ENCODE data around the gene ACSL5. TPM values are rescaled to one million over a fixed set of nuclear protein-coding genes. Genes with fewer than 3 reads are reported as not detected.
A peak's percentile ranks its signal among the peaks of the same experiment; 100 is the strongest.
"Not testable (repeated sequence)": the region's sequence is repeated elsewhere in the genome, so short reads cannot be mapped to it uniquely, and the experiment has no call there.

The ACSL5 gene
- total and polyA plus RNA-seq, 9 donors = 7.9 to 34.2 (median 20.6) TPM

DNA sequence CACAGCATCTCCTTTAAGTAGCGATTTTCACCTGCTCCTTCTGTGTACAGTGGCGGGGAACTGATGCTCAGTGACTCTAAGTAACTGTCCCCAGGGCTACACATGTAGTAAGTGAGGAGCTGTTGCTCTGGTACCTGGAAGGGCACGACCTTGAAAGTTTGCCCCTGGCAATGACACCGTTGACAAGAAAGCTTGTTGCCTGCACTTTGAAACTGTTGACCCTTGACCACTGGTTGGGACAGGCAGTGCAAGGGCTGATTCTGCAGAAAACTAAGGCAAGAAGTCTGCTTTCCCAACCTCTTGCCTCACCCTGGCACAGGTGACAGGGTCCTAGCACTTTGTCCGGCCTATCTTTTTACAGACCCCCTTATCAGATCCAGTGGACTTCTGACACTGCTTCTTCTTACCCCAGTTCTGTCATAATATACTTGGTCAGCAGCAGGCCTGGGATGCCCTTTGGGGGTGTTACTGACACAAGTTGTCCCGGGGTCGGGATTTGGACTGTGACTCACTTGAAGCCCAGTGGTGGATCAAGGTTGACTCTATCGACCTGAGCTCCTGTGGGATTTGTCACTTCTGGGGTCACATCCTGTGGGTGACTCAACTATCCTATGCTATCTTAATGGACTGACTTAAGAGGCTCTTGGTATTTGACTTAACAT is 5.8 kb downstream of the ACSL5 start:
- no peaks in the 10 kb centered on the region for H3K36me3 ChIP-seq
- H3K27me3 ChIP-seq = no peaks in the 10 kb centered on the region
- intact Hi-C loops (cut with DNase I) = no loop called here
- WGBS, 3 donors = 89 to 94% (median 89%) methylated on average over 8 of the region's 8 CpGs
- no peak overlapping the region for H3K4me3 ChIP-seq
- no peak for TF ChIP-seq POLR2A (IDR thresholded peaks at IDR 0.05)
- TF ChIP-seq EP300 (IDR thresholded peaks at IDR 0.05) = no peak
- TF ChIP-seq, protein P1, sequence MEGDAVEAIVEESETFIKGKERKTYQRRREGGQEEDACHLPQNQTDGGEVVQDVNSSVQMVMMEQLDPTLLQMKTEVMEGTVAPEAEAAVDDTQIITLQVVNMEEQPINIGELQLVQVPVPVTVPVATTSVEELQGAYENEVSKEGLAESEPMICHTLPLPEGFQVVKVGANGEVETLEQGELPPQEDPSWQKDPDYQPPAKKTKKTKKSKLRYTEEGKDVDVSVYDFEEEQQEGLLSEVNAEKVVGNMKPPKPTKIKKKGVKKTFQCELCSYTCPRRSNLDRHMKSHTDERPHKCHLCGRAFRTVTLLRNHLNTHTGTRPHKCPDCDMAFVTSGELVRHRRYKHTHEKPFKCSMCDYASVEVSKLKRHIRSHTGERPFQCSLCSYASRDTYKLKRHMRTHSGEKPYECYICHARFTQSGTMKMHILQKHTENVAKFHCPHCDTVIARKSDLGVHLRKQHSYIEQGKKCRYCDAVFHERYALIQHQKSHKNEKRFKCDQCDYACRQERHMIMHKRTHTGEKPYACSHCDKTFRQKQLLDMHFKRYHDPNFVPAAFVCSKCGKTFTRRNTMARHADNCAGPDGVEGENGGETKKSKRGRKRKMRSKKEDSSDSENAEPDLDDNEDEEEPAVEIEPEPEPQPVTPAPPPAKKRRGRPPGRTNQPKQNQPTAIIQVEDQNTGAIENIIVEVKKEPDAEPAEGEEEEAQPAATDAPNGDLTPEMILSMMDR (IDR thresholded peaks at IDR 0.05) = no peak
- no peaks in the 10 kb centered on the region for H3K9me3 ChIP-seq
- DNase-seq = no peak
- peaks cover 11% of the 10 kb centered on the region for H3K4me1 ChIP-seq (ENCODE audit: insufficient read depth)
- H3K27ac ChIP-seq = no peak overlapping the region

DNA sequence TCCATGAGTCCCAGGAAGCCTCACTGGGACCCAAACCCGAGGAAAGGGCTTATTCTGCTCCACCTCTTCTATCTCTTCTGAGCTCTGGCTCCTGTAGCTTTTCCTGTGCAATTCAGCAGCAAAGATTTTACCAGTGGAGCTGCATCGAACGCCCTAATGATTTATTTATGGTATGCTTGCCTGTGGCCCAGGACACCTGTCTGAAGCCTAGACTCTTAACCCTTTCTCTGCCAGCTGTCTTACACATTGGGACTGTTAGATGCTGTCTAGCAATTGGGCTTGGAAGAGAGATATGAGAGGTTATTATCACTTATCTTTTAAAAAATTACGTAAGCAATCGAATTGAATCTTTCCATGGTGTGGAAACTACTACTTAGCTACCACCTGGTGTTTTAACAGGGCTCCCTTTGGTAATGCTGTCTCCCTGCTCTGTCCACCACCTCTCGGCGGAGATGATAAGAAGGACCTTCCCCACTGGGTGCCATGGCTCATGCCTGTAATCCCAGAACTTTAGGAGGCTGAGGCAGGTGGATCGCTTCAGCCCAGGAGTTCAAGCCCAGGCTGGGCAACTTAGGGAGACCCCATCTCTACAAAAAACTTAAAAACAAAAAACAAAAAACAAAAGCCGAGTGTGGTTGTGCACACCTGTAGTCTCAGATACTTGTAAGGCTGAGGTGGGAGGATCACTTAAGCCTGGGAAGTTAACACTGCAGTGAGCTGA is 8.8 kb downstream of the ACSL5 start:
- Histone ChIP-seq H3K36me3 (no peaks in the 10 kb centered on the region), H3K27ac (no peak overlapping the region), H3K9me3 (no peaks in the 10 kb centered on the region), H3K4me1 (ENCODE audit: insufficient read depth) (peaks cover 3% of the 10 kb centered on the region), H3K4me3 (no peak overlapping the region), H3K27me3 (no peaks in the 10 kb centered on the region)
- no peak for TF ChIP-seq EP300 (IDR thresholded peaks at IDR 0.05)
- 46 to 73% (median 63%) methylated on average over 9 of the region's 9 CpGs for WGBS, 3 donors
- intact Hi-C loops (cut with DNase I) = no loop called here
- DNase-seq = no peak

DNA sequence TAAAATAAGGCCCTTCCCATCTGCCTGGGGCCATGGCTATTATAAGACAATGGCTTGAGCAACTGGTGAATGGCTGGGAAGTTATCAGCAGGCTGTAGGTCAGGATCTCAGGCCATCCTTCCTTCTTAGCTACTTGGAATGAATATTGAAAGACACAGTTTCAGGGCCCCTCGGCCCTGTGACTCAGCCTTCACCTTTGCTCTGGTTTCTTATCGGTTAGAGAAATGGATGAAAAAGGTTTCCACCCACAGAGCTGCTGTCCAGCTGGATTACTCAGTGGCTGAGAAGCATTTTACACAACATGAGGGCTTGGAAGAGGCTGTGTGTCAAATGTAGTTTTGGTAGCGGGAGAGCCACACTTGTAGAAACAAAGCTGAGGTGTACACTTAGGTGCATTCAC is 9.4 kb downstream of the ACSL5 start:
- no peak overlapping the region for H3K27ac ChIP-seq
- TF ChIP-seq, protein P1 (IDR thresholded peaks at IDR 0.05) = no peak
- TF ChIP-seq EP300 (IDR thresholded peaks at IDR 0.05) = no peak
- peaks cover 3% of the 10 kb centered on the region for H3K4me1 ChIP-seq (ENCODE audit: insufficient read depth)
- DNase-seq = peak; percentile 32 to 62 (median 52)
- intact Hi-C loops (cut with DNase I) = no loop called here
- no peaks in the 10 kb centered on the region for H3K9me3 ChIP-seq
- H3K27me3 ChIP-seq = no peaks in the 10 kb centered on the region
- WGBS, 3 donors = 14 to 19% (median 15%) methylated on average over 3 of the region's 3 CpGs
- no peak overlapping the region for H3K4me3 ChIP-seq
- H3K36me3 ChIP-seq = no peaks in the 10 kb centered on the region

DNA sequence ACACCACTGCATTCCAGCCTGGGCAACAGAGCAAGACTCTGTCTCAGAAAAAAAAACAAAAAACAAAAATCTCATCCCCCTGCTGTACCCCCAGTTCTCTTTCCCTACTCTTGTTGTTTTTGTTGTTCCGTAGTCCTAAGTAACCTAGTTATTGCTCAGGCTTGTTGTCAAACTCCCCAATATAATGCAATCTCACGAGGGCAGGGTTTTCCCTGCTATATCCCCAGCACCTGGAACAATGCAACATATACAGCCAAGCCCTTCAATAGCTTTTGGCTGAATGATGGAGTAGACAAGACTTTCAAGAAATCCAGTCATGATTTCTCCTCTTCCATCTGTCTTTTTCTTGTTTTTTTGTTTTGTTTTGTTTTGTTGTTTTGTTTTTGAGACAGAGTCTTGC is 10.2 kb downstream of the ACSL5 start:
- Histone ChIP-seq H3K4me3 (no peak overlapping the region), H3K27ac (no peak overlapping the region), H3K4me1 (ENCODE audit: insufficient read depth) (peaks cover 3% of the 10 kb centered on the region), H3K36me3 (no peaks in the 10 kb centered on the region), H3K27me3 (no peaks in the 10 kb centered on the region), H3K9me3 (no peaks in the 10 kb centered on the region)
- intact Hi-C loops (cut with DNase I) = no loop called here
- TF ChIP-seq, protein P1 (IDR thresholded peaks at IDR 0.05) = no peak
- TF ChIP-seq EP300 (IDR thresholded peaks at IDR 0.05) = no peak
- DNase-seq = no peak
- 85 to 87% (median 85%) methylated on average over 2 of the region's 2 CpGs for WGBS, 3 donors

DNA sequence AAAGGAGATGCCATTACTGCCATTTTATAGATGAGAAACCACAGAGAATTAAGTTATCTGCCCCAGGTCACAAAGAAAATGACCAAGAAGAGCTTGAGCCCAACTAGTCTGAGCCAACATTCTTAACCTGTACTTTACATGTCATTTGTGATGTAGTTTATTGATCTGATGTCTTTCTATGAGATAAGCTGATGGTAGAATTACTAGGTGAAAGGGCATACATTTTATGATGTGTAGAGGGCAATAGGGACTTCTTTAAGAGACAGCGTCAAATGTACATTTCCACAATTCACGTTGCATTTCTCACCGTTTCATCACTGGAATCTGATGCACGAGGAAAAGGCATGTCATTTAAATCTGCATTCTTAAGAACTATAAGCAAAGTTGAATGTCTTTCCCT is 11.3 kb downstream of the ACSL5 start:
- TF ChIP-seq, protein P1 (IDR thresholded peaks at IDR 0.05) = no peak
- no peak for TF ChIP-seq POLR2A (IDR thresholded peaks at IDR 0.05)
- no peak for TF ChIP-seq EP300 (IDR thresholded peaks at IDR 0.05)
- peaks cover 3% of the 10 kb centered on the region for H3K4me1 ChIP-seq (ENCODE audit: insufficient read depth)
- H3K27me3 ChIP-seq = no peaks in the 10 kb centered on the region
- H3K9me3 ChIP-seq = no peaks in the 10 kb centered on the region
- no peak overlapping the region for H3K4me3 ChIP-seq
- 43 to 64% (median 46%) methylated on average over 4 of the region's 4 CpGs for WGBS, 3 donors
- DNase-seq = no peak
- intact Hi-C loops (cut with DNase I) = no loop called here
- H3K27ac ChIP-seq = no peak overlapping the region
- H3K36me3 ChIP-seq = no peaks in the 10 kb centered on the region

DNA sequence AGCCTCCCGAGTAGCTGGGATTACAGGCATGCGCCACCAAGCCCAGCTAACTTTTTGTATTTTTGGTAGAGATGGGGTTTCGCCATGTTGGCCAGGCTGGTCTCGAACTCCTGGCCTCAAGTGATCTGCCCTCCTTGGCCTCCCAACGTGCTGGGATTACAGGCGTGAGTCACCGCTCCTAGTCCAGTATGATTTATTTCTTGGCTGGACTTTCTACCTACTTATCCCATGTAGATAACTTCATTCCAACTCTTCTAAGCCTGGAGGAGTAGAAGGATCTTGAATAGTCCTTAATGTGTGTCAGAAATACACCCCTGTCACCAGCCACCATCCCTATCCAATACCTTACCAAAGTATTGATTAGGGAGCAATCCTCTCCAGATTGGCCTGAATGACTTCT is 14.1 kb downstream of the ACSL5 start:
- intact Hi-C loops (cut with DNase I); DNase-seq; H3K9me3 ChIP-seq; H3K27me3 ChIP-seq; H3K27ac ChIP-seq; H3K4me3 ChIP-seq; H3K36me3 ChIP-seq; H3K4me1 ChIP-seq (ENCODE audit: insufficient read depth): not testable (repeated sequence)
- WGBS, 3 donors = 76 to 80% (median 80%) methylated on average over 7 of the region's 7 CpGs
